D721Med (cell line): Measurements from ENCODE around the gene CDH16.

Source experiments
- DNase-seq: peaks from one replicate; pipeline ENCODE4 v3.0.0; 2011; ENCODE audit warnings: low spot score; ENCODE audit not compliant: insufficient read length
- FAIRE-seq: peaks from 2 replicates; lab custom pipeline; 2011; peaks lifted over from hg19 to GRCh38; lab: Jason Lieb, UNC
- CTCF ChIP-seq: IDR thresholded peaks from 2 replicates; pipeline ENCODE4 v1.5.1; 2012; ENCODE audit warnings: mild to moderate bottlenecking, control low read depth; ENCODE audit not compliant: insufficient read depth; ENCODE audit errors: missing control alignments

Gene CDH16

GRCh38 chr16:66908116-66908515 lies 10.6 kb downstream of the CDH16 start:
- no peak for TF ChIP-seq CTCF
- FAIRE-seq (no peak), DNase-seq (no peak)

GRCh38 chr16:66906916-66907836 lies 11.5 kb downstream of the CDH16 start:
- FAIRE-seq, result no peak
- TF ChIP-seq CTCF, result no peak

DNA sequence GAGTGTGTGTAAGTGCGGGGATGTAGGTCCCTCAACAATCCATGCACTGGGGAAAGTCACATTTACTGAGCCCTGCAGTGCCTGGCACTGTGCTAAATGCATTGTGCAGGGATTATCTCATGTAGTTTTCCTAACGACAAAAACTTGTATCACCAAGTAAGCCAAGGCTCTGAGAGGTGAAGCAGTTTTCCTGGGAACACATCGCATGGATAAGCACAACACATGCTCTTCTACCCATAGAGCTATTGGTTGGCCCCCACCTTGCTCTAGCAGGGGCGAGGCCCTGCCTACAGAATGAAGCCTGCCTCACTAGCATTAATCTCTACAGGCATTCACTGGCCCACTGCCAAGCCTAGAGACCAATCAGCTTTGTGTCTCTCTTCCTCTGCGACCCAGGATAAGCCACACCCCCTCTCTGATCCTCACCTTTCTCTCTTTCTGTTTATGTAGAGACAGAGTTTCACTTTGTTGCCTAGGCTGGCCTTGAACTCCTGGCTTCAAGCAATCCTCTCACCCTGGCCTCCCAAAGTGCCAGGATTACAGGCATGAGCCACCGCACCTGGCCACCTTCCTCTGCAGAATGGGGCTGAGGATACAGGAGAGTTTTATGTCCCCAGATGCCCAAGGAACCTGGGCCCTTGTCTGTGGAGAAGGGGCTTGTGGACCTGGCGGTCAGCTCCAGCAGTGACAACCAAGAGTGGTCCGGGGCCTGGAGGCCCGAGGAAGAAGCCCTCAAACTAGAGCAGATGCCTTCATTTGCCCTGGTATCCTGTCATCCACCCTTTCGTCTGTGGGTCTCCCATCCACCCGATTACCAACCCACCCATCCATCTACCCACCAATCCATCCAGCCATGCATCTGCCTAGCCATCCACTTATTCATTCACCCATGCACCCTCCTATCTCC lies 12.8 kb downstream of the CDH16 start:
- DNase-seq (no peak), FAIRE-seq (no peak)
- TF ChIP-seq CTCF, result no peak

More at GRCh38 chr16:66906916-66907836, 11.5 kb downstream of the CDH16 start:
- DNase-seq, result no peak

DNA sequence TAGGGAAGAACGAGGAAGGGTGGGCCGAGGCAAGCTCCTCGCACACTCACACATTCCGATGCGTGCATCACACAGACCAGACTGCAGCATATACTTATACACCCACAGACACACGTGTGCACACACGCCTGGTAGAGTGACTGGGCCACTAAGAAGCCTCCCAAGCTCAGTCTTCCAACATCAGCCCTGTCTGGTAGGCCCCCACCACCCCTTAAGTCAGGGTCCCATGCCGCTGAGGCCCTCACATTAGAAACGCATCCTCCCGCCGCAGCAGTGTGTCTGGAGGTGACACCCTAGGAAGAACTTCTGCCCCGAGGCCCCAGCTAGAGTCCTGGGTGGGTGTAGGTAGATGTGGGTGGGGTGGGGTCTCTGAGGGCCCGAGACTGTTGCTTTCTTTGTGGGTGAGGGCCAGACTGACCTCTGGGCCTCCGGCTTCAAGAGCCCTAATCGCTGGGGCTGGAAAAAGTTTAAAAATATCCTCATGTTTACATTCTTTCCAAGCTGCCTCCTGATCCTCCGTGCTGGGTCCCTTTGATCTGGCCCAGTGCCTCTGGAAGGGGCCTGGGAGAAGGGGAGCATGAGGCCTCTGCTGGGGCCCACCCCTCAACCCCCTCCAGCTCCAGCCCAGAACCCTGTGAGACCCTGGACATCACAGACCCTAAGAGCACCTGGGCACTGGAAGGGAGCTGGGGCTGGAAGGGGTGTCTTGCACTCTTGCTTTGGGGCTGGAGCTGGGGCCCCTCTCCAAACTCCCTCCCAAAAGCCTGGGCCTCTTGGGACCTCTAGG lies 13.6 kb downstream of the CDH16 start:
- no peak for FAIRE-seq
- DNase-seq, result no peak
- no peak for TF ChIP-seq CTCF

GRCh38 chr16:66904428-66904845 lies 14.2 kb downstream of the CDH16 start:
- TF ChIP-seq CTCF, result no peak
- FAIRE-seq, result no peak
- no peak for DNase-seq

GRCh38 chr16:66903544-66904427 lies 14.9 kb downstream of the CDH16 start:
- TF ChIP-seq CTCF, result no peak
- FAIRE-seq (no peak), DNase-seq (no peak)
